ENCODE measurements around the gene SLC2A9.

SLC2A9 gene

GRCh38 chr4:10020871-10021652, at the start of gene SLC2A9:
SLC2A9 (minus strand) TSS chr4:10021497; CDS start chr4:10021429, 68 bp downstream.
- DNase-seq (ENCODE audit: low spot score), result no peak

GRCh38 chr4:10069075-10069642, 47.9 kb upstream of the SLC2A9 start:
- DNase-seq (ENCODE audit: low spot score), result no peak

- DNase-seq (ENCODE audit: low spot score), result no peak
Observed at GRCh38 chr4:10066670-10067651, 45.7 kb upstream of the SLC2A9 start.

- DNase-seq (ENCODE audit: low spot score), result no peak
Observed at GRCh38 chr4:10066206-10066605, 44.9 kb upstream of the SLC2A9 start.

GRCh38 chr4:10063544-10064300, 42.4 kb upstream of the SLC2A9 start:
- no peak for DNase-seq (ENCODE audit: low spot score)

- DNase-seq (ENCODE audit: low spot score), result no peak
Observed at GRCh38 chr4:10061650-10062415, 40.5 kb upstream of the SLC2A9 start.

GRCh38 chr4:10058371-10058770, 37.1 kb upstream of the SLC2A9 start:
- no peak for DNase-seq (ENCODE audit: low spot score)

GRCh38 chr4:10057023-10057395, 35.7 kb upstream of the SLC2A9 start:
- no peak for DNase-seq (ENCODE audit: low spot score)

GRCh38 chr4:10056334-10057022, 35.2 kb upstream of the SLC2A9 start:
- DNase-seq (ENCODE audit: low spot score), result no peak

GRCh38 chr4:10055871-10056270, 34.6 kb upstream of the SLC2A9 start:
- DNase-seq (ENCODE audit: low spot score), result no peak

GRCh38 chr4:10054571-10055041, 33.3 kb upstream of the SLC2A9 start:
- DNase-seq (ENCODE audit: low spot score), result no peak

GRCh38 chr4:10053635-10054453, 32.5 kb upstream of the SLC2A9 start:
- DNase-seq (ENCODE audit: low spot score), result no peak

- DNase-seq (ENCODE audit: low spot score), result no peak
Observed at GRCh38 chr4:10051517-10052135, 30.3 kb upstream of the SLC2A9 start.

GRCh38 chr4:10050721-10051120, 29.4 kb upstream of the SLC2A9 start:
- no peak for DNase-seq (ENCODE audit: low spot score)

- DNase-seq (ENCODE audit: low spot score), result no peak
Observed at GRCh38 chr4:10050261-10050661, 29.0 kb upstream of the SLC2A9 start.

- DNase-seq (ENCODE audit: low spot score), result peak; percentile 12
Observed at GRCh38 chr4:10048941-10049697, 27.8 kb upstream of the SLC2A9 start.

- DNase-seq (ENCODE audit: low spot score), result no peak
Observed at GRCh38 chr4:10047967-10048366, 26.7 kb upstream of the SLC2A9 start.

GRCh38 chr4:10046471-10046870, 25.2 kb upstream of the SLC2A9 start:
- DNase-seq (ENCODE audit: low spot score), result no peak

All from LoVo (cell line).